HCT116 (cell line): Measurements from ENCODE around the gene VPS11.

Experiments used
- EGR1 ChIP-seq: IDR thresholded peaks from 2 replicates; pipeline ENCODE4 v1.6.1; 2012; ENCODE audit warnings: low read depth
- ELF1 ChIP-seq: IDR thresholded peaks from 2 replicates; pipeline ENCODE4 v1.6.1; 2012; ENCODE audit warnings: low read depth, borderline replicate concordance
- EZH2 ChIP-seq: fragments of 200-600 bp; sonication (generic); IDR thresholded peaks from 2 replicates; pipeline ENCODE4 v1.6.1; 2017; ENCODE audit warnings: antibody characterized with exemption, mixed run types
- POLR2A ChIP-seq: IDR thresholded peaks from 2 replicates; pipeline ENCODE4 v1.7.0; 2011; ENCODE audit warnings: borderline replicate concordance; ENCODE audit not compliant: insufficient read depth, insufficient read length; ENCODE audit errors: extremely low read depth
- SIN3A ChIP-seq: IDR thresholded peaks from 2 replicates; pipeline ENCODE4 v1.6.1; 2012; ENCODE audit warnings: low read depth
- SP1 ChIP-seq: IDR thresholded peaks from 2 replicates; pipeline ENCODE4 v1.6.1; 2012; ENCODE audit warnings: low read depth
- YY1 ChIP-seq: IDR thresholded peaks from 2 replicates; pipeline ENCODE4 v1.6.1; 2011; ENCODE audit warnings: low read length, low read depth, moderate library complexity, mild to moderate bottlenecking; ENCODE audit not compliant: insufficient replicate concordance; ENCODE audit errors: extremely low read depth
- TF ChIP-seq, protein P1 (sequence below), 3 experiments: fragments of 200-600 bp in 1 of 3; sonication (generic) in 1 of 3; IDR thresholded peaks in 2 of 3; conservative IDR thresholded peaks in 1 of 3; 2 replicates each; pipeline ENCODE4 v1.5.1; 2012 to 2017; ENCODE audit warnings: low read depth in 2 of 3, low read length in 2 of 3, antibody characterized with exemption in 1 of 3, borderline replicate concordance in 1 of 3, control low read depth in 1 of 3, mild to moderate bottlenecking in 1 of 3, mixed read lengths in 1 of 3, mixed run types in 1 of 3, moderate library complexity in 1 of 3; ENCODE audit not compliant: insufficient read depth in 1 of 3
- TF ChIP-seq, protein P2 (sequence below): IDR thresholded peaks from 2 replicates; pipeline ENCODE4 v1.6.1; 2012
- TF ChIP-seq, protein P3 (sequence below): IDR thresholded peaks from 2 replicates; pipeline ENCODE4 v1.6.1; 2012

DNA sequence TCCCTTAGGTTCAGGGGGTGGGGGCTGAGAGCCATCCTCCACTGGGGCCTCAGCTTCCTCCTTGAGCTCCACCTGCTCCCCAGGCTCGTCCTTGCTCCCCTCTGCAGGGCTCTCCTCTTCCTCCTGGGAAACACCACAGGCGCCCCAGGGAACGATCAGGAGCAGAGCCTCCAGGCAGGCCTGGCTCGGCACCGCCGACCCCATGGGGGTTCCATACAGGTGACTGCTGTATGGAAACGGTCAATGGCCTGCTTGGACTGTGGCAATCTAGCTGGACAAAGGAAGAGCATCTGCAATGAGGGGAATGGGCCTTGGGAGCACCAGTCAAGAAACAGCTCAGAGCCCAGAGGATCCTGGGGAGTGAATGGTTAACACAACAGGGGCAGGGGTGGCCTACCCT, 18.5 kb upstream of the VPS11 start:
- TF ChIP-seq, protein P1, sequence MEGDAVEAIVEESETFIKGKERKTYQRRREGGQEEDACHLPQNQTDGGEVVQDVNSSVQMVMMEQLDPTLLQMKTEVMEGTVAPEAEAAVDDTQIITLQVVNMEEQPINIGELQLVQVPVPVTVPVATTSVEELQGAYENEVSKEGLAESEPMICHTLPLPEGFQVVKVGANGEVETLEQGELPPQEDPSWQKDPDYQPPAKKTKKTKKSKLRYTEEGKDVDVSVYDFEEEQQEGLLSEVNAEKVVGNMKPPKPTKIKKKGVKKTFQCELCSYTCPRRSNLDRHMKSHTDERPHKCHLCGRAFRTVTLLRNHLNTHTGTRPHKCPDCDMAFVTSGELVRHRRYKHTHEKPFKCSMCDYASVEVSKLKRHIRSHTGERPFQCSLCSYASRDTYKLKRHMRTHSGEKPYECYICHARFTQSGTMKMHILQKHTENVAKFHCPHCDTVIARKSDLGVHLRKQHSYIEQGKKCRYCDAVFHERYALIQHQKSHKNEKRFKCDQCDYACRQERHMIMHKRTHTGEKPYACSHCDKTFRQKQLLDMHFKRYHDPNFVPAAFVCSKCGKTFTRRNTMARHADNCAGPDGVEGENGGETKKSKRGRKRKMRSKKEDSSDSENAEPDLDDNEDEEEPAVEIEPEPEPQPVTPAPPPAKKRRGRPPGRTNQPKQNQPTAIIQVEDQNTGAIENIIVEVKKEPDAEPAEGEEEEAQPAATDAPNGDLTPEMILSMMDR (IDR thresholded peaks at IDR 0.05 in 2 of 3, conservative IDR thresholded peaks at IDR 0.05 in 1 of 3; ENCODE audit: borderline replicate concordance in 1 of 3, insufficient read depth in 1 of 3, low read depth in 2 of 3, low read length in 2 of 3) = no peak
- TF ChIP-seq, protein P2, sequence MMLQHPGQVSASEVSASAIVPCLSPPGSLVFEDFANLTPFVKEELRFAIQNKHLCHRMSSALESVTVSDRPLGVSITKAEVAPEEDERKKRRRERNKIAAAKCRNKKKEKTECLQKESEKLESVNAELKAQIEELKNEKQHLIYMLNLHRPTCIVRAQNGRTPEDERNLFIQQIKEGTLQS = no peak
- TF ChIP-seq POLR2A (no peak), EGR1 (no peak), ELF1 (no peak), SIN3A (no peak), YY1 (no peak), EZH2 (no peak), SP1 (no peak)
- TF ChIP-seq, protein P3, sequence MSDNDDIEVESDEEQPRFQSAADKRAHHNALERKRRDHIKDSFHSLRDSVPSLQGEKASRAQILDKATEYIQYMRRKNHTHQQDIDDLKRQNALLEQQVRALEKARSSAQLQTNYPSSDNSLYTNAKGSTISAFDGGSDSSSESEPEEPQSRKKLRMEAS = no peak
